SU-DHL-6 (cell line): ENCODE data around the gene ARHGAP26.

Source experiments
- EZH2phosphoT487 ChIP-seq: fragments of 200-600 bp; sonication (generic), shearing (Covaris generic); conservative IDR thresholded peaks from 2 replicates; pipeline ENCODE4 v1.6.1; 2018; ENCODE audit warnings: mild to moderate bottlenecking, antibody characterized with exemption, low read length, moderate library complexity, mixed read lengths
- TF ChIP-seq, protein P1 (sequence below): fragments of 200-600 bp; sonication (generic); IDR thresholded peaks from one replicate; pipeline ENCODE4 v1.5.1; 2017; ENCODE audit warnings: antibody characterized with exemption, mild to moderate bottlenecking, low read length, moderate library complexity; ENCODE audit not compliant: insufficient read depth, poor library complexity, severe bottlenecking

DNA sequence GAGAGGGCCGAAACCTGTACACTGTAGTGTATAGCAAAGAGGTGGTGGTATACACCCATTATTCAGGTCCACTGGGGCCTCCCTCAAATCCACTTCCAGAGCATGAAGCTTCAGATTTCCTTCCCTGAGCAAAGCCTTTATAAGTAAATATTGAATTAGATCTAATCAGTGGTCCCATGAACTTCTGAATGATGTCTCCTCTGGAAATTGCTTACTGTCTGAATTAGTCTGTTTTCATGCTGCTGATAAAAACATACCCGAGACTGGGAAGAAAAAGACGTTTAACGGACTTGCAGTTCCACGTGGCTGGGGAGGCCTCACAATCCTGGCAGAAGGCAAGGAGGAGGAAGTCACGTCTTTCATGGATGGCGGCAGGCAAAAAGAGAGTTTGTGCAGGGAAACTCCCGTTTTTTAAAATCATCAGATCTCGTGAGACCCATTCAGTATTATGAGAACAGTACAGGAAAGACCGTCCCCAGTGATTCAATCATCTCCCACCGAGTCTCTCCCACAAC is 439.8 kb downstream of the ARHGAP26 start:
- TF ChIP-seq, protein P1, sequence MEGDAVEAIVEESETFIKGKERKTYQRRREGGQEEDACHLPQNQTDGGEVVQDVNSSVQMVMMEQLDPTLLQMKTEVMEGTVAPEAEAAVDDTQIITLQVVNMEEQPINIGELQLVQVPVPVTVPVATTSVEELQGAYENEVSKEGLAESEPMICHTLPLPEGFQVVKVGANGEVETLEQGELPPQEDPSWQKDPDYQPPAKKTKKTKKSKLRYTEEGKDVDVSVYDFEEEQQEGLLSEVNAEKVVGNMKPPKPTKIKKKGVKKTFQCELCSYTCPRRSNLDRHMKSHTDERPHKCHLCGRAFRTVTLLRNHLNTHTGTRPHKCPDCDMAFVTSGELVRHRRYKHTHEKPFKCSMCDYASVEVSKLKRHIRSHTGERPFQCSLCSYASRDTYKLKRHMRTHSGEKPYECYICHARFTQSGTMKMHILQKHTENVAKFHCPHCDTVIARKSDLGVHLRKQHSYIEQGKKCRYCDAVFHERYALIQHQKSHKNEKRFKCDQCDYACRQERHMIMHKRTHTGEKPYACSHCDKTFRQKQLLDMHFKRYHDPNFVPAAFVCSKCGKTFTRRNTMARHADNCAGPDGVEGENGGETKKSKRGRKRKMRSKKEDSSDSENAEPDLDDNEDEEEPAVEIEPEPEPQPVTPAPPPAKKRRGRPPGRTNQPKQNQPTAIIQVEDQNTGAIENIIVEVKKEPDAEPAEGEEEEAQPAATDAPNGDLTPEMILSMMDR, result no peak
- TF ChIP-seq EZH2phosphoT487, result no peak
